Measurements from ENCODE around the gene RNF224. TPM values are rescaled to one million over a fixed set of nuclear protein-coding genes. Genes with fewer than 3 reads are reported as not detected.

RNF224 gene
- total and polyA plus RNA-seq, 2 of the 13 experiments (the other 11 are each of a cell fraction or from before 2014, with no cell fraction given) = 0.09 TPM; not detected in 1

DNA sequence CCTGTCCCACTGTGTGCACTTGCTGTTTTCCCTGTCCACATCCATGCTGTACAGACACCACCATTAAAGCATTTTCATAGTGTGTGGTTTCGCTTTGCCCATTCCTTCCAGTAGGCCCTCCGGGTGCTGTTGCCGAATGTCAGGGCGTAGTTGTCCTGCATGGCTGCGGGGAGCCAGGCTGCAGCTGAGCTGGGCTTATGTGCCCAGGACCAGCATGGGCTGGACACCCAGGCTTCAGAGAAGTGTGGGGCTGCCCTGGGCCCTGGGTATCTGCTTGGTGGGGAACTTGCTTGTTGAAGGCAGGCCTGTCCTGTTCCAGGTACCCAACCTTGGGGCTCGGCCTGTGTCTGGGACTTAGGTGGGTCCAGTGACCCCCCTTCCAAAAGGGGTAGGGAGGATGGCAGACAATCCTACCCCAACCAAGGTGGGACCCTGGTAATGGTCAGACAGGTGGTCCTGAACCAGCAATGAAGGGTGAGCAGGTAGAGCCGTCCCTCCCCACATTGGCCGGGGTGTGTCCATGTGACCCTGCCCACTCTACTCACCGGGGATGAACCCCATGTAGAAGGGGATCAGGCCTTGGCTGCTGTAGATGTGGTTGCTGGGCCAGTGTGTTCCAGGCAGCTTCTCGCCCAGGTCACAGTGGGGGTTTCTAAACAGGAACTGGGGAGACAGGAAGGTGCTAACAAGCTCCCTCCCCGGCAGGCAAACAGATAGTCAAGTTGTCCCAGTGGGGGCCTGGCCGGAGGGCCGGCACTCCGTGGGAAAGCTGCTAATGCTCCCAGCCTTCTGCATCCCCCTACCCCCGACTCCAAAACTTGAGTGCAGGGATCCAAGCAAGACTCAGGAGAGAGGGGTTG, 16.6 kb downstream of the RNF224 start (continued):
- TF ChIP-seq ZBTB4 (CRISPR knock-in tag; IDR thresholded peaks at IDR 0.05; ENCODE audit: borderline replicate concordance) = no peak
- peak; percentile 66; the same call in 1 of the 2 replicates for TF ChIP-seq SAFB2 (CRISPR knock-in tag; IDR thresholded peaks at IDR 0.05; ENCODE audit: borderline replicate concordance, low read depth)
- 0 out of 2 replicates have a peak, but pooled peaks have one; percentile 38 for TF ChIP-seq ZNF235 (CRISPR knock-in tag; IDR thresholded peaks at IDR 0.05; ENCODE audit: borderline replicate concordance)
- TF ChIP-seq TFDP1 (CRISPR knock-in tag; IDR thresholded peaks at IDR 0.05; ENCODE audit: borderline replicate concordance) = no peak
- TF ChIP-seq, protein P1, sequence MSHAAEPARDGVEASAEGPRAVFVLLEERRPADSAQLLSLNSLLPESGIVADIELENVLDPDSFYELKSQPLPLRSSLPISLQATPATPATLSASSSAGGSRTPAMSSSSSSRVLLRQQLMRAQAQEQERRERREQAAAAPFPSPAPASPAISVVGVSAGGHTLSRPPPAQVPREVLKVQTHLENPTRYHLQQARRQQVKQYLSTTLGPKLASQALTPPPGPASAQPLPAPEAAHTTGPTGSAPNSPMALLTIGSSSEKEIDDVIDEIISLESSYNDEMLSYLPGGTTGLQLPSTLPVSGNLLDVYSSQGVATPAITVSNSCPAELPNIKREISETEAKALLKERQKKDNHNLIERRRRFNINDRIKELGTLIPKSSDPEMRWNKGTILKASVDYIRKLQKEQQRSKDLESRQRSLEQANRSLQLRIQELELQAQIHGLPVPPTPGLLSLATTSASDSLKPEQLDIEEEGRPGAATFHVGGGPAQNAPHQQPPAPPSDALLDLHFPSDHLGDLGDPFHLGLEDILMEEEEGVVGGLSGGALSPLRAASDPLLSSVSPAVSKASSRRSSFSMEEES (CRISPR knock-in tag; IDR thresholded peaks at IDR 0.05) = no peak
- TF ChIP-seq ZNF607 (CRISPR knock-in tag; IDR thresholded peaks at IDR 0.05; ENCODE audit: borderline replicate concordance) = no peak
- no peak for TF ChIP-seq NONO (IDR thresholded peaks at IDR 0.05)
- TF ChIP-seq NONO (CRISPR knock-in tag; conservative IDR thresholded peaks at IDR 0.05) = peak; percentile 64
- TF ChIP-seq HOMEZ (CRISPR knock-in tag; IDR thresholded peaks at IDR 0.05; ENCODE audit: low read depth) = no peak
- no peak for TF ChIP-seq TMF1 (CRISPR knock-in tag; IDR thresholded peaks at IDR 0.05; ENCODE audit: low read depth)
- TF ChIP-seq CC2D1A (CRISPR knock-in tag; IDR thresholded peaks at IDR 0.05) = no peak
- no peak for TF ChIP-seq U2AF1 (optimal IDR thresholded peaks at IDR 0.05; ENCODE audit: low read depth, low read length)
- no peak for TF ChIP-seq ATF3 (CRISPR knock-in tag; IDR thresholded peaks at IDR 0.05)
- no peak for TF ChIP-seq KMT2B (CRISPR knock-in tag; IDR thresholded peaks at IDR 0.05)
- TF ChIP-seq ZNF746 (CRISPR knock-in tag; IDR thresholded peaks at IDR 0.05) = no peak
- TF ChIP-seq, protein P2, sequence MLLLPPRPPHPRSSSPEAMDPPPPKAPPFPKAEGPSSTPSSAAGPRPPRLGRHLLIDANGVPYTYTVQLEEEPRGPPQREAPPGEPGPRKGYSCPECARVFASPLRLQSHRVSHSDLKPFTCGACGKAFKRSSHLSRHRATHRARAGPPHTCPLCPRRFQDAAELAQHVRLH (CRISPR knock-in tag; IDR thresholded peaks at IDR 0.05; ENCODE audit: borderline replicate concordance, low read depth) = no peak
- TF ChIP-seq THRA (CRISPR knock-in tag; IDR thresholded peaks at IDR 0.05; ENCODE audit: borderline replicate concordance) = no peak
- no peak for TF ChIP-seq ZNF850 (CRISPR knock-in tag; conservative IDR thresholded peaks at IDR 0.05)
- TF ChIP-seq ZNF556 (CRISPR knock-in tag; IDR thresholded peaks at IDR 0.05; ENCODE audit: borderline replicate concordance) = no peak
